ENCODE measurements around the gene MIB2. TPM values are rescaled to one million over a fixed set of nuclear protein-coding genes. Genes with fewer than 3 reads are reported as not detected.
"Not testable (repeated sequence)": the region's sequence is repeated elsewhere in the genome, so short reads cannot be mapped to it uniquely, and the experiment has no call there.

Gene MIB2
- polyA plus RNA-seq, 3 donors = 5.4 to 65.7 (median 5.6) TPM

- peak within 1 kb of the TSS; percentile 44 to 80 (median 76) for H3K4me3 ChIP-seq (replicated peaks in 1 of 3; ENCODE audit: low read depth in 2 of 3, low read length in 3 of 3)
- H3K9me3 Mint-ChIP-seq; H4K20me1 ChIP-seq (ENCODE audit: insufficient read depth, low read length); H3K27me3 ChIP-seq (ENCODE audit: control insufficient read depth in 2 of 2, insufficient read depth in 2 of 2, low read length in 2 of 2); H3K27me3 Mint-ChIP-seq (ENCODE audit: low read depth in 3 of 3); intact Hi-C loops (cut with micrococcal nuclease); H3K9me3 ChIP-seq (replicated peaks in 1 of 2; ENCODE audit: control insufficient read depth in 1 of 2, insufficient read depth in 1 of 2, low read length in 2 of 2): not testable (repeated sequence)
- peak within 1 kb of the TSS; percentile 69 for H2AFZ ChIP-seq (ENCODE audit: insufficient read depth, low read depth, low read length, poor library complexity, severe bottlenecking)
- peaks cover 9 to 11% of the 10 kb centered on the region in 2 donors for H3K4me1 ChIP-seq (ENCODE audit: control insufficient read depth in 1 of 2, insufficient read depth in 2 of 2, low read length in 2 of 2)
- H3K36me3 ChIP-seq (replicated peaks in 1 of 2; ENCODE audit: control insufficient read depth in 1 of 2, insufficient read depth in 2 of 2, low read length in 2 of 2) = peaks cover 25 to 30% of the 10 kb centered on the region in 2 donors
- Mint-ChIP-seq H3K36me3 (peaks cover 19 to 33% of the 10 kb centered on the region in 2 donors), H3K4me3 (peak within 1 kb of the TSS; percentile 83 to 91), H3K4me1 (peaks cover 18% of the 10 kb centered on the region), H3K27ac (peak within 1 kb of the TSS; percentile 95 to 100 (median 99))
- 0% methylated on average over 47 of the region's 96 CpGs for WGBS (ENCODE audit: insufficient coverage)
- peak within 1 kb of the TSS; percentile 92 for H3K9ac ChIP-seq (ENCODE audit: insufficient read depth, low read length, poor library complexity, severe bottlenecking)
- TF ChIP-seq CTCF (IDR thresholded peaks at IDR 0.05) = peak; percentile 38
- DNase-seq = peak; percentile 89 to 99 (median 94)
- H3K27ac ChIP-seq (ENCODE audit: low read depth in 1 of 2, low read length in 2 of 2) = peak within 1 kb of the TSS; percentile 97 to 98
- H3K79me2 ChIP-seq (ENCODE audit: insufficient read depth, low read length) = peaks cover 11% of the 10 kb centered on the region
- peak within 1 kb of the TSS; percentile 49 for H3K4me2 ChIP-seq (replicated peaks; ENCODE audit: extremely low read depth, low read length, poor library complexity, severe bottlenecking)
Measured at GRCh38 chr1:1658583-1659549, 43.6 kb downstream of the MIB2 start, which contains the start of gene CDK11B. Gene CDK11B, minus strand, starts transcription at chr1:1659004. Its CDS starts 1,519 bp downstream, at chr1:1657485.

DNA sequence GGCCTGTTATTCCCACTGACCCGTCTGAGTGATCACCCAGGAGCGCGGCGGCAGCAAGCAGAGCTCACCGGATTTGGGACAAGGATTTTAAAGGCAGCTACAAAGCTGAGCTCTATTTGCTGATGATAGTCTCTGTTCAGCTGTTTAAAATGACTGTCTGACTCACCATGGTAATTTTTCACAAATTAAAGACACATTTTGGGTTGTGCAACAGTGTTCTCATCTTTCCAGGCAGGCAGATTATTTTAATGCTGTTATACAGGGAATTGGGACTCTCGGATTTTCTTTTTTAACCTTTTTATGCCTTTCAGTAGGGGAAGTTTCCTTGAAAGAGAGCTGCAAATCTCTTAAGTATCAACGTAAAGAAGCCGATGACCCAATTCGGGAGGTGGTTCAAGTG lies 47.1 kb downstream of the MIB2 start:
- H3K9me3 ChIP-seq (replicated peaks in 1 of 2; ENCODE audit: control insufficient read depth in 1 of 2, insufficient read depth in 1 of 2, low read length in 2 of 2); H3K4me2 ChIP-seq (replicated peaks; ENCODE audit: extremely low read depth, low read length, poor library complexity, severe bottlenecking); H2AFZ ChIP-seq (ENCODE audit: insufficient read depth, low read depth, low read length, poor library complexity, severe bottlenecking); H3K4me3 Mint-ChIP-seq; H3K4me3 ChIP-seq (replicated peaks in 1 of 3; ENCODE audit: low read depth in 2 of 3, low read length in 3 of 3); H3K9ac ChIP-seq (ENCODE audit: insufficient read depth, low read length, poor library complexity, severe bottlenecking); H4K20me1 ChIP-seq (ENCODE audit: insufficient read depth, low read length); H3K79me2 ChIP-seq (ENCODE audit: insufficient read depth, low read length); DNase-seq; intact Hi-C loops (cut with micrococcal nuclease); H3K27me3 ChIP-seq (ENCODE audit: control insufficient read depth in 2 of 2, insufficient read depth in 2 of 2, low read length in 2 of 2); H3K27me3 Mint-ChIP-seq (ENCODE audit: low read depth in 3 of 3); H3K9me3 Mint-ChIP-seq: not testable (repeated sequence)
- Histone ChIP-seq H3K4me1 (ENCODE audit: control insufficient read depth in 1 of 2, insufficient read depth in 2 of 2, low read length in 2 of 2) (peaks cover 9 to 11% of the 10 kb centered on the region in 2 donors), H3K36me3 (replicated peaks in 1 of 2; ENCODE audit: control insufficient read depth in 1 of 2, insufficient read depth in 2 of 2, low read length in 2 of 2) (peaks cover 20 to 23% of the 10 kb centered on the region in 2 donors), H3K27ac (ENCODE audit: low read depth in 1 of 2, low read length in 2 of 2) (peak overlapping the region in 1 of 2 donors; percentile 53)
- H3K27ac Mint-ChIP-seq = peak overlapping the region in 3 of 7 donors; percentile 10 to 84 (median 80)
- peaks cover 18% of the 10 kb centered on the region for H3K4me1 Mint-ChIP-seq
- WGBS (ENCODE audit: insufficient coverage) = 67% methylated on average over 3 of the region's 9 CpGs
- H3K36me3 Mint-ChIP-seq = peaks cover 13 to 28% of the 10 kb centered on the region in 2 donors

DNA sequence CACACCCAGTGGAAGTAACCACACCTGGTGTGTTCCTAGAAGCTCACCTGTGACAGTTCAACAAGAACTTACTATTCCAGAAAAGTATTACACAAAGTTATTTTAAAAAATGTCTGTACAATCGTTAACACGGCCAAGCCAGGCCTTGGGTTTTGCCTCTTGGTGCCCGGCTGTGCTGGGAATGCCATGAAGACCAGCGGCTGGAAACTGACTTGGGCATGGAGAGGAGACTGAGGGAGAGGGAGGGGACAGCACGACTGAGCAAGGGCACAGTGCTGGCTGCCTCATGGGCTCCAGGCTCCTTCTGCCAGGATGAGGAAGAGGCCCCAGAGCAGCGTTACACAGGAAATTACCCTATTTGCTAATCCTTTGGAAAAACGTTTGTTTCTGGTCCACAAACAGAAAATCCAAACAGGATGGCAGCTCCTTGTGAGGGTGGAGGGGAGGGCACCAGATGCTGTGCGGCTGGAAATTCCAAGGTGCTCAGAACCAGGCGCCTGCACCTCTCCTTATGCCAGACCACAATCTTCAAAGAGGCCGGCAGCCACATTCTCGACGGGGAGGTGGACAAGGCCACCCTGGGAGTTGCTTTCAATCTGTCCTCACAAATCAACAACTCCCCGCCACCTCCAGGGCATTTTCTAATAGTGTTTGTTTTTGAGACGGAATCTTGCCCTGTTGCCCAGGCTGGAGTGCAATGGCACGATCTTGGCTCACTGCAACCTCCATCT lies 47.7 kb downstream of the MIB2 start:
- DNase-seq; H3K4me1 ChIP-seq (ENCODE audit: control insufficient read depth in 1 of 2, insufficient read depth in 2 of 2, low read length in 2 of 2); intact Hi-C loops (cut with micrococcal nuclease); H3K4me2 ChIP-seq (replicated peaks; ENCODE audit: extremely low read depth, low read length, poor library complexity, severe bottlenecking); H3K79me2 ChIP-seq (ENCODE audit: insufficient read depth, low read length); H3K27me3 Mint-ChIP-seq (ENCODE audit: low read depth in 3 of 3); H3K4me3 ChIP-seq (replicated peaks in 1 of 3; ENCODE audit: low read depth in 2 of 3, low read length in 3 of 3); H3K9me3 Mint-ChIP-seq; H2AFZ ChIP-seq (ENCODE audit: insufficient read depth, low read depth, low read length, poor library complexity, severe bottlenecking); H3K27me3 ChIP-seq (ENCODE audit: control insufficient read depth in 2 of 2, insufficient read depth in 2 of 2, low read length in 2 of 2); H3K9me3 ChIP-seq (replicated peaks in 1 of 2; ENCODE audit: control insufficient read depth in 1 of 2, insufficient read depth in 1 of 2, low read length in 2 of 2); H3K4me3 Mint-ChIP-seq; H3K9ac ChIP-seq (ENCODE audit: insufficient read depth, low read length, poor library complexity, severe bottlenecking); H4K20me1 ChIP-seq (ENCODE audit: insufficient read depth, low read length): not testable (repeated sequence)
- H3K27ac Mint-ChIP-seq = peak overlapping the region in 4 of 7 donors; percentile 41 to 84 (median 72)
- Histone ChIP-seq H3K27ac (ENCODE audit: low read depth in 1 of 2, low read length in 2 of 2) (peak overlapping the region; percentile 28 to 53), H3K36me3 (replicated peaks in 1 of 2; ENCODE audit: control insufficient read depth in 1 of 2, insufficient read depth in 2 of 2, low read length in 2 of 2) (peaks cover 23 to 28% of the 10 kb centered on the region in 2 donors)
- WGBS (ENCODE audit: insufficient coverage) = 66% methylated on average over 5 of the region's 15 CpGs
- H3K36me3 Mint-ChIP-seq = peaks cover 15 to 33% of the 10 kb centered on the region in 2 donors
- peaks cover 16% of the 10 kb centered on the region for H3K4me1 Mint-ChIP-seq
